A549 (cell line): ENCODE measurements around the gene CAVIN1. TPM values are rescaled to one million over a fixed set of nuclear protein-coding genes. Genes with fewer than 3 reads are reported as not detected.

Experiments used
- ATAC-seq, 2 experiments: fragments of 200-7000 bp in 1 of 2; fragments of >200 bp in 1 of 2; cut with Nextera tagmentation in 1 of 2; cut with Tn5 transposase in 1 of 2; 3 replicates each; pipeline versions ENCODE4 v1.8.0 to v1.9.1; 2018 to 2020; ENCODE audit warnings: mild to moderate bottlenecking in 1 of 2, moderate library complexity in 1 of 2
- CTCF ChIA-PET: fragments of 300-600 bp; sonication (Branson Sonifier 250); formaldehyde crosslinking; extraction: SDS; loops from one replicate; lab custom pipeline; 2021; ENCODE audit warnings: antibody characterized with exemption, inconsistent platforms; lab: Yijun Ruan, JAX
- POLR2A ChIA-PET: fragments of 350-600 bp; formaldehyde crosslinking; extraction: SDS; loops from one replicate; lab custom pipeline; 2021; ENCODE audit warnings: antibody characterized with exemption, inconsistent platforms; lab: Yijun Ruan, JAX
- DNase-seq, 2 experiments: peaks; one replicate each; pipeline versions ENCODE4 v3.0.0 to v3.0.0-alpha.2; 2011 to 2016; ENCODE audit warnings: low read depth in 1 of 2, low spot score in 1 of 2
- FAIRE-seq: peaks from 2 replicates; lab custom pipeline; 2011; peaks lifted over from hg19 to GRCh38; lab: Jason Lieb, UNC
- H3K27ac ChIP-seq, 2 experiments: fragments of >200 bp; sonication (Bioruptor Twin); formaldehyde crosslinking; 3 replicates each; pipeline ENCODE4 v1.5.1; 2016 to 2017
- H3K4me1 ChIP-seq: fragments of >200 bp; sonication (Bioruptor Twin); formaldehyde crosslinking; 3 replicates; pipeline ENCODE4 v1.6.1; 2016
- H3K4me2 ChIP-seq: fragments of >200 bp; sonication (Bioruptor Twin); formaldehyde crosslinking; 3 replicates; pipeline ENCODE4 v1.6.1; 2016
- H3K4me3 ChIP-seq: fragments of >200 bp; sonication (Bioruptor Twin); formaldehyde crosslinking; 3 replicates; pipeline ENCODE4 v1.5.1; 2016
- H3K9me3 ChIP-seq: fragments of >200 bp; sonication (Bioruptor Twin); formaldehyde crosslinking; 3 replicates; pipeline ENCODE4 v1.6.1; 2016
- BHLHE40 ChIP-seq: IDR thresholded peaks from 2 replicates; pipeline ENCODE4 v1.6.1; 2012; ENCODE audit warnings: low read depth, low read length, inconsistent platforms
- CBX2 ChIP-seq: fragments of 200-600 bp; sonication (generic); IDR thresholded peaks from 2 replicates; pipeline ENCODE4 v1.6.1; 2016; ENCODE audit warnings: low read depth, mild to moderate bottlenecking, borderline replicate concordance
- EHF ChIP-seq: fragments of 250-450 bp; sonication (Bioruptor Pico); IDR thresholded peaks from 2 replicates; pipeline ENCODE4 v1.5.0; 2020; ENCODE audit warnings: mild to moderate bottlenecking
- ELK1 ChIP-seq: fragments of 150-350 bp; IDR thresholded peaks from 2 replicates; pipeline ENCODE4 v1.6.1; 2014; ENCODE audit warnings: low read depth, mild to moderate bottlenecking, low read length
- FOSL2 ChIP-seq, 2 experiments: fragments of 450-650 bp in 1 of 2; fragments of >200 bp in 1 of 2; sonication (Bioruptor Twin) in 1 of 2; formaldehyde crosslinking; IDR thresholded peaks; 2 replicates each; pipeline versions ENCODE4 v1.5.0 to v1.6.1; 2016 to 2020; ENCODE audit warnings: mild to moderate bottlenecking in 1 of 2, moderate library complexity in 1 of 2
- FOXS1 ChIP-seq: fragments of 250-450 bp; sonication (Bioruptor Pico); IDR thresholded peaks from 2 replicates; pipeline ENCODE4 v1.5.0; 2020; ENCODE audit warnings: mild to moderate bottlenecking, moderate library complexity
- HOXB5 ChIP-seq: fragments of 250-450 bp; sonication (Bioruptor Pico); IDR thresholded peaks from 2 replicates; pipeline ENCODE4 v1.5.0; 2020; ENCODE audit warnings: mild to moderate bottlenecking, moderate library complexity
- MYC ChIP-seq: IDR thresholded peaks from 2 replicates; pipeline ENCODE4 v1.6.1; 2012; ENCODE audit warnings: mild to moderate bottlenecking, inconsistent platforms, low read length, improper control_type of control experiment, borderline replicate concordance
- NFE2L2 ChIP-seq: fragments of 150-350 bp; conservative IDR thresholded peaks from 2 replicates; pipeline ENCODE4 v1.6.1; 2014; ENCODE audit warnings: low read length
- POLR2A ChIP-seq: IDR thresholded peaks from 2 replicates; pipeline ENCODE4 v1.6.1; 2012; ENCODE audit warnings: mild to moderate bottlenecking, low read length
- RAD21 ChIP-seq, 2 experiments: fragments of >200 bp in 1 of 2; sonication (Bioruptor Twin) in 1 of 2; formaldehyde crosslinking in 1 of 2; IDR thresholded peaks in 1 of 2; conservative IDR thresholded peaks in 1 of 2; 2 replicates in 1 of 2; 3 replicates in 1 of 2; pipeline ENCODE4 v1.6.1; 2012 to 2018; ENCODE audit warnings: inconsistent platforms in 1 of 2
- RARB ChIP-seq: fragments of 250-450 bp; sonication (Bioruptor Pico); IDR thresholded peaks from 2 replicates; pipeline ENCODE4 v1.8.0; 2021; ENCODE audit warnings: mild to moderate bottlenecking, moderate library complexity
- RCOR1 ChIP-seq: fragments of 150-350 bp; IDR thresholded peaks from 2 replicates; pipeline ENCODE4 v1.6.1; 2014; ENCODE audit warnings: antibody characterized with exemption, low read length, low read depth
- RFX5 ChIP-seq: fragments of 450-650 bp; IDR thresholded peaks from 2 replicates; pipeline ENCODE4 v1.7.1; 2014; ENCODE audit warnings: antibody characterized with exemption, mild to moderate bottlenecking, moderate library complexity
- SMC3 ChIP-seq: fragments of >200 bp; sonication (Bioruptor Twin); formaldehyde crosslinking; IDR thresholded peaks from 3 replicates; pipeline ENCODE4 v1.6.1; 2018; ENCODE audit warnings: inconsistent platforms
- WGBS: methylation state at CpG from one replicate; pipeline ENCODE4 v1.1.6; 2017; ENCODE audit errors: missing lambda C conversion rate; 5-methylcytosine and 5-hydroxymethylcytosine counted together
- polyA plus RNA-seq, 4 experiments: library from polyadenylated mRNA; depleted of rRNA in 3 of 4; stranded (reverse); fragments of >200 nt; fragmentation: RNase III in 1 of 4; extraction: RNeasy Plus Mini Kit Qiagen cat#74134 plus additional on column Dnase treatment in 1 of 4; gene quantifications; 2 replicates in 3 of 4; 3 replicates in 1 of 4; pipeline ENCODE4 v1.2.3, GENCODE V29; 2011 to 2017
- TF ChIP-seq, protein P1 (sequence below): fragments of >200 bp; sonication (Bioruptor Twin); formaldehyde crosslinking; IDR thresholded peaks from 3 replicates; pipeline ENCODE4 v1.5.1; 2016
- TF ChIP-seq, protein P2 (sequence below): fragments of 250-450 bp; sonication (Bioruptor Pico); IDR thresholded peaks from 2 replicates; pipeline ENCODE4 v1.5.0; 2021; ENCODE audit warnings: mild to moderate bottlenecking, moderate library complexity, borderline replicate concordance
- TF ChIP-seq, protein P3 (sequence below): IDR thresholded peaks from 2 replicates; pipeline ENCODE4 v1.6.1; 2012; ENCODE audit warnings: low read depth, borderline replicate concordance

Gene CAVIN1
- polyA plus RNA-seq, 2 of the 4 experiments (the other 2 are of a cell fraction): 101 to 371 TPM

- peaks cover 15% of the 10 kb centered on the region for H3K4me1 ChIP-seq
- ATAC-seq (peak in 1 of 2 experiments; percentile 77; a peak in 3 of 6 replicates), DNase-seq (no peak), FAIRE-seq (no peak)
- H3K27ac ChIP-seq: no peak overlapping the region
- no peaks in the 10 kb centered on the region for H3K9me3 ChIP-seq
- TF ChIP-seq FOXS1 (no peak), SMC3 (peak; percentile 31; the same call in 2 of the 3 replicates), NFE2L2 (no peak), RCOR1 (no peak), RAD21 (conservative IDR thresholded peaks at IDR 0.05 in 1 of 2, IDR thresholded peaks at IDR 0.05 in 1 of 2) (peak; percentile 37 to 55; a peak in 4 of 5 replicates), POLR2A (no peak), MYC (no peak), EHF (CRISPR knock-in tag) (no peak)
- TF ChIP-seq, protein P1, sequence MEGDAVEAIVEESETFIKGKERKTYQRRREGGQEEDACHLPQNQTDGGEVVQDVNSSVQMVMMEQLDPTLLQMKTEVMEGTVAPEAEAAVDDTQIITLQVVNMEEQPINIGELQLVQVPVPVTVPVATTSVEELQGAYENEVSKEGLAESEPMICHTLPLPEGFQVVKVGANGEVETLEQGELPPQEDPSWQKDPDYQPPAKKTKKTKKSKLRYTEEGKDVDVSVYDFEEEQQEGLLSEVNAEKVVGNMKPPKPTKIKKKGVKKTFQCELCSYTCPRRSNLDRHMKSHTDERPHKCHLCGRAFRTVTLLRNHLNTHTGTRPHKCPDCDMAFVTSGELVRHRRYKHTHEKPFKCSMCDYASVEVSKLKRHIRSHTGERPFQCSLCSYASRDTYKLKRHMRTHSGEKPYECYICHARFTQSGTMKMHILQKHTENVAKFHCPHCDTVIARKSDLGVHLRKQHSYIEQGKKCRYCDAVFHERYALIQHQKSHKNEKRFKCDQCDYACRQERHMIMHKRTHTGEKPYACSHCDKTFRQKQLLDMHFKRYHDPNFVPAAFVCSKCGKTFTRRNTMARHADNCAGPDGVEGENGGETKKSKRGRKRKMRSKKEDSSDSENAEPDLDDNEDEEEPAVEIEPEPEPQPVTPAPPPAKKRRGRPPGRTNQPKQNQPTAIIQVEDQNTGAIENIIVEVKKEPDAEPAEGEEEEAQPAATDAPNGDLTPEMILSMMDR: peak; percentile 45
- TF ChIP-seq, protein P2, sequence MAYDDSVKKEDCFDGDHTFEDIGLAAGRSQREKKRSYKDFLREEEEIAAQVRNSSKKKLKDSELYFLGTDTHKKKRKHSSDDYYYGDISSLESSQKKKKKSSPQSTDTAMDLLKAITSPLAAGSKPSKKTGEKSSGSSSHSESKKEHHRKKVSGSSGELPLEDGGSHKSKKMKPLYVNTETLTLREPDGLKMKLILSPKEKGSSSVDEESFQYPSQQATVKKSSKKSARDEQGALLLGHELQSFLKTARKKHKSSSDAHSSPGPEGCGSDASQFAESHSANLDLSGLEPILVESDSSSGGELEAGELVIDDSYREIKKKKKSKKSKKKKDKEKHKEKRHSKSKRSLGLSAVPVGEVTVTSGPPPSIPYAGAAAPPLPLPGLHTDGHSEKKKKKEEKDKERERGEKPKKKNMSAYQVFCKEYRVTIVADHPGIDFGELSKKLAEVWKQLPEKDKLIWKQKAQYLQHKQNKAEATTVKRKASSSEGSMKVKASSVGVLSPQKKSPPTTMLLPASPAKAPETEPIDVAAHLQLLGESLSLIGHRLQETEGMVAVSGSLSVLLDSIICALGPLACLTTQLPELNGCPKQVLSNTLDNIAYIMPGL: no peak
- TF ChIP-seq, protein P3, sequence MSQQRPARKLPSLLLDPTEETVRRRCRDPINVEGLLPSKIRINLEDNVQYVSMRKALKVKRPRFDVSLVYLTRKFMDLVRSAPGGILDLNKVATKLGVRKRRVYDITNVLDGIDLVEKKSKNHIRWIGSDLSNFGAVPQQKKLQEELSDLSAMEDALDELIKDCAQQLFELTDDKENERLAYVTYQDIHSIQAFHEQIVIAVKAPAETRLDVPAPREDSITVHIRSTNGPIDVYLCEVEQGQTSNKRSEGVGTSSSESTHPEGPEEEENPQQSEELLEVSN: no peak
- POLR2A ChIA-PET: no interaction called here
- no peak overlapping the region for H3K4me3 ChIP-seq
- H3K4me2 ChIP-seq: no peak overlapping the region
- WGBS: 77% methylated on average over 9 of the region's 9 CpGs
- CTCF ChIA-PET: interaction anchor here (0.6 to 7.6 kb wide), 15 partner anchors 10 to 448 kb away, joined by 3 to 63 read pairs (median 3); no protein-coding TSS in a partner anchor
Measured at GRCh38 chr17:42438600-42439567, 15.8 kb upstream of the CAVIN1 start.

GRCh38 chr17:42436391-42436790 is 13.3 kb upstream of the CAVIN1 start:
- no peak for FAIRE-seq
- ChIA-PET CTCF (interaction anchor here (0.6 to 7.6 kb wide), 13 partner anchors 8 to 214 kb away, joined by 3 to 63 read pairs (median 4); partner anchors contain the start of gene CAVIN1), POLR2A (interaction anchor here (0.7 kb wide), 1 partner anchor 13 kb away, joined by 4 read pairs; the partner anchor contains the start of gene CAVIN1)
- peak; percentile 29 to 54; a peak in 1 of 6 replicates for ATAC-seq
- DNase-seq: no peak
- whole genome bisulfite sequencing: 56% methylated on average over 6 of the region's 6 CpGs
- Histone ChIP-seq H3K27ac (no peak overlapping the region), H3K4me3 (no peak overlapping the region), H3K9me3 (no peaks in the 10 kb centered on the region)
- TF ChIP-seq SMC3: no peak
- no peak for TF ChIP-seq RFX5
- no peak for TF ChIP-seq CBX2
- no peak for TF ChIP-seq RARB (CRISPR knock-in tag)
- no peak for TF ChIP-seq FOSL2 (IDR thresholded peaks at IDR 0.05)
- TF ChIP-seq FOSL2 (CRISPR knock-in tag; IDR thresholded peaks at IDR 0.05): peak; percentile 19; the same call in 1 of the 2 replicates
- no peak for TF ChIP-seq BHLHE40
- TF ChIP-seq ELK1: no peak
- TF ChIP-seq HOXB5: no peak
- TF ChIP-seq, all 56 proteins: peak for 1
- Histone ChIP-seq H3K4me1 (peaks cover 16% of the 10 kb centered on the region), H3K4me2 (no peak overlapping the region)
